AG04449 (cell line): ENCODE measurements around the gene SPTBN1.

Source experiments
- CTCF ChIA-PET: fragments of 350-600 bp; formaldehyde crosslinking; extraction: SDS; loops from one replicate; lab custom pipeline; 2021; ENCODE audit warnings: antibody characterized with exemption; lab: Yijun Ruan, JAX
- POLR2A ChIA-PET: fragments of 400-600, 350-600 bp; formaldehyde crosslinking; extraction: SDS; loops from one replicate; lab custom pipeline; 2020; ENCODE audit warnings: antibody characterized with exemption, inconsistent platforms; lab: Yijun Ruan, JAX
- DNase-seq: peaks from one replicate; pipeline ENCODE4 v3.0.0-alpha.2; 2010; ENCODE audit warnings: low read depth, low spot score
- H3K4me3 ChIP-seq: 2 replicates; pipeline ENCODE4 v1.5.1; 2011; ENCODE audit warnings: low read depth, mild to moderate bottlenecking, control low read depth, low read length
- CTCF ChIP-seq: IDR thresholded peaks from one replicate; pipeline ENCODE4 v1.5.1; 2011; ENCODE audit warnings: mild to moderate bottlenecking, moderate library complexity, low read length, control low read depth, inconsistent platforms; ENCODE audit not compliant: insufficient read depth; ENCODE audit errors: missing control alignments

Gene SPTBN1

GRCh38 chr2:54457323-54458023, 1.3 kb downstream of the SPTBN1 start:
- no peak for TF ChIP-seq CTCF
- CTCF ChIA-PET: interaction anchor here (0.9 to 1.5 kb wide), 2 partner anchors 12 to 34 kb away, joined by 3 read pairs; no protein-coding TSS in a partner anchor
- POLR2A ChIA-PET: interaction anchor here (0.6 to 1.9 kb wide), 3 partner anchors 26 to 128 kb away, joined by 3 to 6 read pairs (median 3); no protein-coding TSS in a partner anchor
- peak overlapping the region; percentile 76 for H3K4me3 ChIP-seq
- DNase-seq: no peak

- no peak for DNase-seq
- peak overlapping the region; percentile 76; the same call in 1 of the 2 replicates for H3K4me3 ChIP-seq
- TF ChIP-seq CTCF: no peak
- ChIA-PET POLR2A (no interaction called here), CTCF (interaction anchor here (0.6 to 1.5 kb wide), 4 partner anchors 12 to 253 kb away, joined by 3 read pairs; no protein-coding TSS in a partner anchor)
Measured at GRCh38 chr2:54459037-54459441, 2.9 kb downstream of the SPTBN1 start.

GRCh38 chr2:54461261-54461660, 5.1 kb downstream of the SPTBN1 start:
- no peak for DNase-seq
- ChIA-PET CTCF (no interaction called here), POLR2A (no interaction called here)
- H3K4me3 ChIP-seq: no peak overlapping the region
- no peak for TF ChIP-seq CTCF

GRCh38 chr2:54464341-54464740, 8.2 kb downstream of the SPTBN1 start:
- CTCF ChIA-PET: no interaction called here
- no peak overlapping the region for H3K4me3 ChIP-seq
- no peak for DNase-seq
- POLR2A ChIA-PET: no interaction called here
- TF ChIP-seq CTCF: no peak

- ChIA-PET CTCF (no interaction called here), POLR2A (no interaction called here)
- TF ChIP-seq CTCF: no peak
- DNase-seq: no peak
- no peak overlapping the region for H3K4me3 ChIP-seq
Measured at GRCh38 chr2:54465143-54465542, 9.0 kb downstream of the SPTBN1 start.

GRCh38 chr2:54466870-54467269, 10.7 kb downstream of the SPTBN1 start:
- CTCF ChIA-PET: no interaction called here
- POLR2A ChIA-PET: interaction anchor here (0.6 kb wide), 1 partner anchor 9 kb away, joined by 3 read pairs; no protein-coding TSS in a partner anchor

More at GRCh38 chr2:54466870-54467269, 10.7 kb downstream of the SPTBN1 start:
- H3K4me3 ChIP-seq: no peak overlapping the region
- DNase-seq: no peak
- TF ChIP-seq CTCF: no peak
